RWPE2 (cell line): ENCODE measurements around the gene PKIB.

ENCODE experiments used
- ATAC-seq: fragments of 200-7000 bp; cut with Tn5 transposase; 3 replicates; pipeline ENCODE4 v1.9.1; 2021; ENCODE audit warnings: low read depth
- DNase-seq: peaks from one replicate; pipeline ENCODE4 v3.0.0-alpha.2; 2020; ENCODE audit warnings: low spot score
- H3K27ac ChIP-seq: fragments of 450-650 bp; 2 replicates; pipeline ENCODE4 v1.5.1; 2017; ENCODE audit warnings: mild to moderate bottlenecking; ENCODE audit not compliant: poor library complexity, severe bottlenecking
- H3K27me3 ChIP-seq: fragments of 250-450 bp; sonication (Bioruptor Pico); 2 replicates; pipeline ENCODE4 v1.5.1; 2021; ENCODE audit warnings: mild to moderate bottlenecking, moderate library complexity; ENCODE audit not compliant: insufficient read depth, poor library complexity, severe bottlenecking
- H3K36me3 ChIP-seq: fragments of 250-450 bp; sonication (Bioruptor Pico); 2 replicates; pipeline ENCODE4 v1.5.1; 2020; ENCODE audit warnings: low read depth, mild to moderate bottlenecking, moderate library complexity
- H3K4me1 ChIP-seq: fragments of 250-450 bp; sonication (Bioruptor Pico); 2 replicates; pipeline ENCODE4 v1.5.1; 2021; ENCODE audit warnings: mild to moderate bottlenecking, moderate library complexity; ENCODE audit not compliant: insufficient read depth, poor library complexity, severe bottlenecking
- H3K4me3 ChIP-seq: fragments of 250-450 bp; sonication (Bioruptor Pico); 2 replicates; pipeline ENCODE4 v1.5.1; 2021; ENCODE audit warnings: mild to moderate bottlenecking, moderate library complexity; ENCODE audit not compliant: severe bottlenecking
- H3K9me3 ChIP-seq: fragments of 250-450 bp; sonication (Bioruptor Pico); 2 replicates; pipeline ENCODE4 v1.5.1; 2021; ENCODE audit warnings: mild to moderate bottlenecking, moderate library complexity; ENCODE audit not compliant: severe bottlenecking
- TF ChIP-seq, protein P1 (sequence below): fragments of 450-650 bp; IDR thresholded peaks from one replicate; pipeline ENCODE4 v1.5.1; 2017; ENCODE audit warnings: mild to moderate bottlenecking, moderate library complexity; ENCODE audit not compliant: poor library complexity, severe bottlenecking

PKIB gene

DNA sequence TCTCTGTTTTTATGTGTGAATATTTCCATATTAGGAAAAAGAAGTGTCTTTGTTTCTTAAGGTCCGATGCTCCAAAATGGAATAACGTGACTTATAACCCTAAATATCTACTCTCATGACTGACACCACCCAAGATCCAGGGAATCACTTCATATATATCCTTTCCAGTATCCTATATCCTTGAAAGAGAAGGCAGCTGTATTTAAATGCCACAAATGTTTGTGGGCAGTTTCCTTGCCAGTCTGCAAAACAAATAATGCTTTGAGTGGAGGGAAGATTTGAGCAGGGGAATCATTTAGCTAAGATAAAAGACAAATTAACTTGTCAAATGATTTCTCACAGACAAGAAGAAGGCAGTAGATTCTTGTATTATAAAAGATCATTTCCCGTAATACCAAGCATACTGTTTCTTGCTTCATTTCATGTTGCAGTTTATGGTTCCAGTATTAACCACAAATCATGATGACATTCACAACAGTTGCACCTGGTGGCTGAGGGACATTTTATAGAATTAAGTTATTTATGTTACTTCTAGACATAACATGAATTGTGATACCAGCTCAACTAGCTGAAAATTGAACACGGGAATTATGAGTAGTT, 139.3 kb downstream of the PKIB start:
- Histone ChIP-seq H3K27ac (no peak overlapping the region), H3K36me3 (no peaks in the 10 kb centered on the region), H3K4me1 (no peaks in the 10 kb centered on the region), H3K4me3 (no peak overlapping the region), H3K27me3 (no peaks in the 10 kb centered on the region), H3K9me3 (no peaks in the 10 kb centered on the region)
- no peak for DNase-seq
- TF ChIP-seq, protein P1, sequence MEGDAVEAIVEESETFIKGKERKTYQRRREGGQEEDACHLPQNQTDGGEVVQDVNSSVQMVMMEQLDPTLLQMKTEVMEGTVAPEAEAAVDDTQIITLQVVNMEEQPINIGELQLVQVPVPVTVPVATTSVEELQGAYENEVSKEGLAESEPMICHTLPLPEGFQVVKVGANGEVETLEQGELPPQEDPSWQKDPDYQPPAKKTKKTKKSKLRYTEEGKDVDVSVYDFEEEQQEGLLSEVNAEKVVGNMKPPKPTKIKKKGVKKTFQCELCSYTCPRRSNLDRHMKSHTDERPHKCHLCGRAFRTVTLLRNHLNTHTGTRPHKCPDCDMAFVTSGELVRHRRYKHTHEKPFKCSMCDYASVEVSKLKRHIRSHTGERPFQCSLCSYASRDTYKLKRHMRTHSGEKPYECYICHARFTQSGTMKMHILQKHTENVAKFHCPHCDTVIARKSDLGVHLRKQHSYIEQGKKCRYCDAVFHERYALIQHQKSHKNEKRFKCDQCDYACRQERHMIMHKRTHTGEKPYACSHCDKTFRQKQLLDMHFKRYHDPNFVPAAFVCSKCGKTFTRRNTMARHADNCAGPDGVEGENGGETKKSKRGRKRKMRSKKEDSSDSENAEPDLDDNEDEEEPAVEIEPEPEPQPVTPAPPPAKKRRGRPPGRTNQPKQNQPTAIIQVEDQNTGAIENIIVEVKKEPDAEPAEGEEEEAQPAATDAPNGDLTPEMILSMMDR = no peak
- no peak for ATAC-seq

DNA sequence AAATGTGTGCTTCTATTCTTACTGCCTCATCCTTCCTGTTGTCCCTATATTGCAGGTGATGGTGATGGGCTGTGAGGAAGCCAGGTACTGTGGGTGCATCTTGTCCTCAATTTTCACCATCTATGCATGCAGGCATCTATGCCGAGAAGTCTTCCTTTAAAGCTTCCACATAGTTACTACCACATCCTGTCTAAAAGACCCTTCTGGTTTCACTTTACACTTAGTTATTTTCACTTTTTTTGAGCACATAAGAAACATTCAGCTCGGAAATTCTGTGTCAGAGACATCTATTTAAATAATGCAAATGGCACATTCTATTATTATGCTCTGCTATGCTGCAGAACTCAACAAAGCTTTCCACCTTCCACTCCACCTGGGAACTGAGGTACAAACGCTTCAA, 141.1 kb downstream of the PKIB start:
- TF ChIP-seq, protein P1 = no peak
- no peak overlapping the region for H3K27ac ChIP-seq

DNA sequence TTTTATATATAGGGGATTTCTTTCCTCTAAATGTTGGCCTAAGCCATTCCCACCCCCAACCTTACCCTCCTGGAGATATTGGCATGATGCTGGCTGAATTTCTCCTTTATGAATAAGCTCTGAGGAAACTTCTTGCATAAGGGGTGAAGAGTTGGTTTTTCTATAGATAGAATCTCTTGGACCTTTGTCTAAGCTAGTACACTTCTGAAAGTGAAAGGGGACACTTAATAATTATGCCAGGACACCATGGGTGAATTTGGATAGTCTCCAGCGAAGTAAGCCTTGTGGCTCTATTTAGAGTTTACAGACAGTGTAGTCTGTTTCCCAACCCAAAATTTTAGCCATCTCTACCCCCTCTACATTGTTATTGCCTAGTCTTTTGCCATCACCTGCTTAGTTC, 142.3 kb downstream of the PKIB start:
- ATAC-seq (no peak), DNase-seq (no peak)

More for the DNA sequence above, 141.1 kb downstream of the PKIB start:
- no peaks in the 10 kb centered on the region for H3K27me3 ChIP-seq
- H3K36me3 ChIP-seq = no peaks in the 10 kb centered on the region
- no peak for DNase-seq
- no peak overlapping the region for H3K4me3 ChIP-seq
- H3K9me3 ChIP-seq = no peaks in the 10 kb centered on the region
- ATAC-seq = no peak
- H3K4me1 ChIP-seq = no peaks in the 10 kb centered on the region

DNA sequence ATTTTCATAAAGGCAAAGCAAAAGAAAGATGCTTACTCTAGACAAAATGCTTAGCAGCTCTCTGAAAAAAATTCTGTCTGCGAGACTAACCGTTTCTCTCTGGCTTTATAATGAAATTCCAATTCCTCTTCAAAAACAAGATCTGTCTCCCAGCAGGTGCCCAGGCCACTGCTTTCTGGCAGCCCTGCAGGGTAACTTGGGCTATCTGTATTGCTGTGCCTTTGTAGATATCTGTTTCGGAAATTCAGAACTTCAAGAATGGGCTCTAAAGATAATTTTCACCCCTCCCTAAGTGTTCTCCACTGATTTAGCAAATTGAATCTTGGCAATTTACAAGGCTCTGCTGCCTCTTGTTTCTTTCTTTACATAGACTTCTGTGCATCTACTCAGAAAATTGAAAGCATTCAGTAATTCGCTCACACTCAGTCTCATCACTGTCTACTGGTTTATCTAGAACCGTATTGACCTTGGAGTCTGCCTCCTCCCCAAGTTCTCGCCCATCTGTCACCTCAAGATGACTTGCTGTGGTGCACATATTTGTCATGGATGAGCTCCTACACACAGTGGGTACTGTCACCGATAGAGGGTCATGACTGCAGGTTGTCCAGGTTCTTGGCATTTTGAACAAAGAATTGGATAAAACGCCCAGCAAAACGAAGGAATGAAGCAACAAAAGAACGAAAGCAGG, 142.9 kb downstream of the PKIB start:
- Histone ChIP-seq H3K4me1 (no peaks in the 10 kb centered on the region), H3K27ac (no peak overlapping the region), H3K4me3 (no peak overlapping the region), H3K36me3 (no peaks in the 10 kb centered on the region), H3K27me3 (no peaks in the 10 kb centered on the region), H3K9me3 (no peaks in the 10 kb centered on the region)
- ATAC-seq (no peak), DNase-seq (no peak)
- TF ChIP-seq, protein P1 = no peak

More for the DNA sequence above, 142.3 kb downstream of the PKIB start:
- no peaks in the 10 kb centered on the region for H3K36me3 ChIP-seq
- H3K4me3 ChIP-seq = no peak overlapping the region
- H3K27ac ChIP-seq = no peak overlapping the region
- H3K4me1 ChIP-seq = no peaks in the 10 kb centered on the region
- no peaks in the 10 kb centered on the region for H3K9me3 ChIP-seq
- TF ChIP-seq, protein P1 = no peak
- no peaks in the 10 kb centered on the region for H3K27me3 ChIP-seq

DNA sequence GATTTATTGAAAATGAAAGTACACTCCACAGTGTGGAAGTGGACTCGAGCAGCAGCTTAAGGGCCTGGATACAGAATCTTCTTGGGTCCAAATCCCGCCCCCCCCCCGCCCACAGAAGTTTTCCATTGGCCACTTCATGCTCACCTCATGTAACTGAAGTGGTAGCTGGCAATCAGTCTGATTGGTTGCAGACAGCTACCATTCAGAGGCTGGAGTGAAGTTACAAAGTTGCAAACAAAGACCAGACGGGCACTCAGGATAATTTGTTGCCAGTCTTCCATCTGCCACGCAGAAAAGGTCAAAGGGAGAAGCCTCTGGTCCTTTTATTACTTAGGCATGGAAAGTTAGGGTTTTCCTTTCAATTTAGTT, 143.5 kb downstream of the PKIB start:
- Histone ChIP-seq H3K27me3 (no peaks in the 10 kb centered on the region), H3K27ac (no peak overlapping the region), H3K36me3 (no peaks in the 10 kb centered on the region), H3K4me1 (no peaks in the 10 kb centered on the region), H3K9me3 (no peaks in the 10 kb centered on the region), H3K4me3 (no peak overlapping the region)
- ATAC-seq = no peak
- TF ChIP-seq, protein P1 = no peak
- DNase-seq = no peak
